Activated CD4-positive, alpha-beta T cell treated with anti-CD3 and anti-CD28 coated beads, Interleukin-2, amount 50 U/mL, for 24 hours (primary cell): ENCODE data around the gene MGMT.

ENCODE experiments used
- DNase-seq, 2 donors: peaks; one replicate each; pipeline ENCODE4 v3.0.0-alpha.2; 2020; ENCODE audit warnings: low read depth in 1 of 2, low spot score in 1 of 2

MGMT gene

GRCh38 chr10:129769381-129770116, 302.5 kb downstream of the MGMT start:
- no peak for DNase-seq

GRCh38 chr10:129770286-129770685, 303.2 kb downstream of the MGMT start:
- DNase-seq = no peak

GRCh38 chr10:129771024-129771423, 304.0 kb downstream of the MGMT start:
- DNase-seq = no peak

- DNase-seq = no peak
Observed at GRCh38 chr10:129771576-129771975, 304.5 kb downstream of the MGMT start.

- no peak for DNase-seq
Observed at GRCh38 chr10:129771991-129772431, 305.0 kb downstream of the MGMT start.

- DNase-seq = no peak
Observed at GRCh38 chr10:129772468-129773358, 305.7 kb downstream of the MGMT start.

GRCh38 chr10:129773359-129773990, 306.4 kb downstream of the MGMT start:
- DNase-seq = no peak

GRCh38 chr10:129774082-129774735, 307.2 kb downstream of the MGMT start:
- no peak for DNase-seq

GRCh38 chr10:129774736-129775401, 307.8 kb downstream of the MGMT start:
- DNase-seq = no peak

- DNase-seq = no peak
Observed at GRCh38 chr10:129775681-129776080, 308.6 kb downstream of the MGMT start.

GRCh38 chr10:129777687-129778086, 310.6 kb downstream of the MGMT start:
- DNase-seq = no peak

- DNase-seq = no peak
Observed at GRCh38 chr10:129778571-129778970, 311.5 kb downstream of the MGMT start.

GRCh38 chr10:129779126-129780111, 312.4 kb downstream of the MGMT start:
- no peak for DNase-seq

- no peak for DNase-seq
Observed at GRCh38 chr10:129780198-129780597, 313.2 kb downstream of the MGMT start.

GRCh38 chr10:129780901-129781795, 314.1 kb downstream of the MGMT start:
- DNase-seq = no peak

- no peak for DNase-seq
Observed at GRCh38 chr10:129784291-129784690, 317.2 kb downstream of the MGMT start.

GRCh38 chr10:129784891-129785290, 317.9 kb downstream of the MGMT start:
- no peak for DNase-seq

- DNase-seq = no peak
Observed at GRCh38 chr10:129785536-129785981, 318.5 kb downstream of the MGMT start.
